HG02623 (cell line): Measurements from ENCODE around the gene ANKRD53.

Experiments
- ATAC-seq: cut with Tn5 transposase; IDR thresholded peaks from one replicate; pipeline ENCODE4 v1.9.1; 2021; ENCODE audit warnings: moderate library complexity; ENCODE audit not compliant: unreplicated experiment

Gene ANKRD53

GRCh38 chr2:70964133-70964532, 14.3 kb upstream of the ANKRD53 start:
- ATAC-seq: no peak

DNA sequence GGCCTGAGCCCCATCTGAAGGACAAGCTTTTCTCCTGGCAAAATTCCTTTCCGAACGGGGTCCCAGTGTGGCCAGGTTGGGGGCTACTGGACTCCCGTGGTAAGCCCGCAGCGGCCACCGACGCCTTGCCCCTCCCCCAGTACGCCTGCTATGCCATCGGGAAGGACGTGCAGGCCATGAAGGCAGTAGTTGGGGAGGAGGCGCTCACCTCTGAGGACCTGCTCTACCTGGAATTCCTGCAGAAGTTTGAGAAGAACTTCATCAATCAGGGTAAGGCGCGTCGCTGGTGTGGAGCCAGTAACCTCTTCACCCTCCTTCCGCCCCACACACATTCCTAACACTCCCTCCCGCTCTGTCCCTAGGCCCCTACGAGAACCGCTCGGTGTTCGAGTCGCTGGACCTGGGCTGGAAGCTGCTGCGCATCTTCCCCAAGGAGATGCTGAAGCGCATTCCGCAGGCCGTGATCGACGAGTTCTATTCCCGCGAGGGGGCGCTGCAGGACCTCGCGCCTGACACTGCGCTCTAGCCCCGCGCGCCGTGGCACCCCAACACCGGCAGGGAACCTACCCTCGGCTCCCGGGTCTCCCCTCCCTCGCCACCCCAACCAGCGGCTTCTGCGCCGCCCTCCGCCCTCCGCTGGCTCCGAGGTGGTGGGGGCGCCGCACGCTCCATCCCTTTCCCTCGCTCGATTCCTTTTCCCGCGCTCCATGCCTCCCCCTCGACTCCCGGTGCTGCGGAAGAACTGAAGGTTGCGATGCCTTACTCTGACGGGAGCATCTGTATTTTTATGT, 13.6 kb upstream of the ANKRD53 start:
- ATAC-seq: peak; percentile 83

GRCh38 chr2:70965506-70965905, 12.9 kb upstream of the ANKRD53 start:
- ATAC-seq: no peak

GRCh38 chr2:70966681-70967080, 11.7 kb upstream of the ANKRD53 start:
- ATAC-seq: no peak

- no peak for ATAC-seq
These were observed 11.2 kb upstream of the ANKRD53 start for GRCh38 chr2:70967189-70967588.

DNA sequence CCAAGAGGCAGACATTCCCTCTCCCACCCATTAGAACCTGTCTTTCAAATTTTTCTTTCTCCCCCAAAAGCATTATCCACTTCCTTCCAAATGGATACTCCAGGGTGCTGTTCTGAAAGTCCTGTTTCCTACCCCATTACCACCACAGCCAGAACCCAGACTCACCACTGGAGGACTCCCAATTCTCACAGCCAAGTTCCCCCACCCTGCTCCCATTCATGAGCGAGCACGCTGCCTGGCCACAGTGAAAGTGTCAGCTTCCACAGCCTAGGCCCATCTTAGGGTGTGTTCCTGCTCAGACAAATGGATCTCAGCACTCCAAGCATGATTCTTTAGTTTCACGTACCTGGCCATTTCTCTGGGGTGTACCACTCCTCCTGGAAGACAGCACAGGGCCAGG, 3.8 kb upstream of the ANKRD53 start:
- ATAC-seq: no peak

- no peak for ATAC-seq
These were observed 3.2 kb upstream of the ANKRD53 start for GRCh38 chr2:70975237-70975636.

DNA sequence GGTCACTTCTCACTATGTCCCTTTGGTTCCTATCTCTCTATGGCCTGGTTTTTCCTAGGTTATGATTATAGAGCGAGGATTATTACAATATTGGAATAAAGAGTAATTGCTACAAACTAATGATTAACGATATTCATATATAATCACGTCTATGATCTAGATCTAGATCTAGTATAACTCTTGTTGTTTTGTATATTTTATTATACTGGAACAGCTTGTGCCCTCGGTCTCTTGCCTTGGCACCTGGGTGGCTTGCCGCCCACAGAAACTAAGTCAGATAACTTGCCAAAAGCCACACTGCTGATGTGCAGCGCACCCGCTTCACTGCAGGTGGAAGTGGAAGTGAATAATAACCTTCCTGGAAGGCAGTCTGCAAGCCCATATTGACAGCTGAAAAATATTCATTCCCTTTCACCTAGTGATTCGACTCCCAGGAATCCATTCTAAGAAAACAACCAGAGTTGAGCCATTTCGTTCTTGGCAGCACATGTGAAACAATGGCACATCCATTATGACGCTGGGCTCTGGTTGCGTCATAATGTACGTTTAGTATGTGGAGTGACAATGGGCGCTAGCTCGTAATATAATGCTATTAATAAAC, 725 bp upstream of the ANKRD53 start:
- ATAC-seq: no peak

DNA sequence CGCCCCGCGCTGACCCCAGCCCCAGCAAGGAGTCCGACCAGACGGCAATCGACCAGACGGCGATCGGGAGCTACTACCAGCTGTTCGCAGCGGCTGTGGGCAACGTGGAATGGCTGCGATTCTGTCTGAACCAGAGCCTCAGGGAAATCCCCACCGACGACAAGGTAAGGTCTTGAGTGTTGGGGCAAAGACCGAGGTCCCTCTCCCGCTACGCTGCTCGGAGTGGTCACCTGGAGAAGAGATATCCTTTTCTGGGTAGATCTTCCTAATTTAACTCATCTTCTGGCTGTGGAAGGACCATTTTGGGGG, 704 bp downstream of the ANKRD53 start:
- ATAC-seq: no peak

- no peak for ATAC-seq
These were observed 1.2 kb downstream of the ANKRD53 start for GRCh38 chr2:70979626-70980025.

- ATAC-seq: no peak
These were observed 3.0 kb downstream of the ANKRD53 start for GRCh38 chr2:70981421-70981820.

DNA sequence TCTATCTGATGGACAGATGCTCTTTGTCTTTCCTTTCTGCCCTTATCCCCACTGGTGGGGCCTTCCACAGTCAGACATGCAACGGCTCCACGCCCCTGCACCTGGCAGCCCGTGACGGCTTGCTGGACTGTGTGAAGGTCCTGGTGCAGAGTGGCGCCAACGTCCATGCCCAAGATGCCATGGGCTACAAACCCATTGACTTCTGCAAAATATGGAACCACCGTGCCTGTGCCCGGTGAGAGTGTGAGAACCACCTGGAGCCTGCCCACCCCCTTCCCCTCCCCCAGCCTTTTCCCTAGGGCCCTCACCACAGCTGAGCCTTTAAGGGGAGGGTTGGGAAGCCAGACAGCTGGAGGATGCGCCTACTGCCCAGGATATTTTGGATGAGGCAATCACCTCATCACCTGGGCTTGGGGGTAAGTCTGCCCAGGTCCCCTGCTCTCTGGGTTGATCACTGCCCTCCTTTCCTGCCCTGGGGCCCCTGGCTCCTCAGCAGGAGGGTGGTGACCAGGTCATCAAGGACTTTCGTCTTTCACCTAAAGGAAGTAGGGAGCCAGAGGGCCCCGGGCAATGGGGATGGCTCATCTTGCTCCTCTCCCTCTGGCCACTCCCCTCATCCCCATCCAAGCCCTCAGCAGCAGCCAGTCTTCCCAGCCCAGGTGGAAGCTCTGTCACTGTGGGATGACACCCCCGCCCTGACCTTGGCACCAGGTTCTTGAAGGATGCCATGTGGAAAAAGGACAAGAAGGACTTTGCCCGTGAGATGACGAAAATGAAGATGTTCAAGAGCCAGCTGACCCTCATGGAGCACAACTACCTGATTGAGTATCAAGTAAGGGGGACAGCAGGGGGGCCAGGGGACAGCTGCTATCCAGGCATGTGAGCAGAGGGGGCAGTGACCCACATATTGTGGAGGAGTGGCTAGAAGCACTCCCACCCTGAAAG, 3.7 kb downstream of the ANKRD53 start:
- no peak for ATAC-seq

GRCh38 chr2:70982971-70983370, 4.5 kb downstream of the ANKRD53 start:
- ATAC-seq: no peak

GRCh38 chr2:70983506-70984227, 5.2 kb downstream of the ANKRD53 start:
- ATAC-seq: no peak

DNA sequence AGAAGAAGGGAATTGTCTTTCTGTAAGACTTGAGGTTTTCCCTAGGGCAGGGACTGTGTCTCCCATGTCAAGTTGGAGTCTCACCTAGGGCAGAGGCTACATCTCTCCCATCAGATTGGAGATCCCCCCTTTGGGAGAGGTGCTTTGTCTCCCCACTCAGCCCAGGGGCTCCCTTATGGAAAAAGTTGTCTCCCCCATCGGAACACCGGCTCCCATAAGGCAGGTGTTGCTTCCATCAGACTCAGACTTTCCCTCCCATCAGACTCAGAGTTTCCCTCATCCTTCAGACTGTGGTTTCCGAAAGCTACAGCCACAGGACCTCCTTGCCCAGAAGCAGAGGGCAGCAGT, 5.8 kb downstream of the ANKRD53 start:
- ATAC-seq: no peak

- peak; percentile 96 for ATAC-seq
These were observed 6.3 kb downstream of the ANKRD53 start for GRCh38 chr2:70984576-70985282.

GRCh38 chr2:70985283-70985688, 6.9 kb downstream of the ANKRD53 start:
- no peak for ATAC-seq

DNA sequence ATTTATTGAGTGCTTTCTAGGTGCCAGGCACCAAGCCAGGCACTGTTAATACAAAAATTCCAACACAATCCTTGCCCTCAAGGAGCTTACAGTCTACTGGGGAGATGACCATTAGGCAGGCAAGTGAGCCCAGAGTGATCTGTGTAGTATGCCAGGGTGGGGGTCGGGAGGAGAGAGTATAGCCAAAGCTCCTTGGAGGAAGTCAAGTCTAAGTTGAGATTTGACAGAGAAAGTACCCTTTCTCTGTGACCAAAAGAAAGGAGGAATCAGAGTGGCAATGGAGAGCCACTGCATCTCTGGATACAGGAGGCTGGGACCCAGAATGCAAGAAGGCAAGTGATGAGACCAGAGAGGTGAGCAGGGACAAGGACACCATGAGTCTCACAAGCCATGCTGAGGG, 7.5 kb downstream of the ANKRD53 start:
- ATAC-seq: no peak

DNA sequence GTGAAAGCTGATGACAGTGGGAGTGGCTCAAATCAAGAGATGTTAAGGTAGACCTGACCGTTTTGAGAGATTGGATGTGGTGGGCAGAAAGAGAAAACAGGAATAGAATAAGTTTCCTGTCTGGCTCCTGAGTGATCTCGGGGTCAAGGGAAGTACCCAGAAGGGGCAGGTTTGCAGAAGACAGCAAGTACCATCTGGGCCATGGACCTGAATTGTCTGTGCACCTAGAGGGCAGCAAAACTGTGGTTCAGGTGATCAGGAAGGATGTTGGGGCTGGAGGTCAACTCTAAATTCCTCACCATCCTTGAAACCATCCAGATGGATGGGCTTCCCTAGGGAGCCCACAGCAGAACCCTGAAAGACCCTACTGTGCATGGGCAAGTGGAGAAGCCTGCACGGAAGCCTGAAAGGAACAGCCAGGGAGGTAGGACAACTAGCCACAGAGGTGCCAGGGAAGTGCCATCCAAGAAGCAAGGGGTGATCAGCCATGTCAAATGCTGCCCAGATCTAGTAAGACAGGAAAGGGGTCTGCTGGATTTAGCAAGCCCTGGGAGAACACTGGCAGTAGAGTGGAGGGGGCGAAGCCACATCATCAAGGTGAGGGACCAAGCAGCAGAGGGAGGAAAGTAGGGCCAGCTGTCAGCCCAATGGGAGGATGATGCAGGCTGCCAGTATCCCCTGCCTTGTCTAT, 8.2 kb downstream of the ANKRD53 start:
- no peak for ATAC-seq

- ATAC-seq: no peak
These were observed 9.0 kb downstream of the ANKRD53 start for GRCh38 chr2:70987386-70987785.
